ENCODE results near the gene LEO1. TPM values are rescaled to one million over a fixed set of nuclear protein-coding genes. Genes with fewer than 3 reads are reported as not detected.
A peak's percentile ranks its signal among the peaks of the same experiment; 100 is the strongest.

LEO1 gene
- total RNA-seq: 12.5 TPM
- 10 to 100 TPM; 16.5 to 23.9 (median 21.3) TPM for polyA plus RNA-seq

GRCh38 chr15:51971375-51972133 lies at the start of gene LEO1:
Gene LEO1, minus strand, starts transcription at chr15:51971778. Its CDS starts 33 bp downstream, at chr15:51971745.
- H3K4me3 ChIP-seq (ENCODE audit: low read depth, low read length): peak within 1 kb of the TSS; percentile 96
- H3K27ac ChIP-seq (ENCODE audit: insufficient read depth, low read length, poor library complexity, severe bottlenecking): peak within 1 kb of the TSS; percentile 80
- peak; percentile 87 to 98 (median 93) for DNase-seq
- Mint-ChIP-seq H3K27me3 (peaks cover 7% of the 10 kb centered on the region), H3K9me3 (peaks cover 0 to 10% (median 4%) of the 10 kb centered on the region in 7 donors), H3K36me3 (peaks cover 18% of the 10 kb centered on the region), H3K27ac (peak within 1 kb of the TSS; percentile 97 to 100 (median 98)), H3K4me1 (peaks cover 5 to 35% (median 19%) of the 10 kb centered on the region in 4 donors), H3K4me3 (peak within 1 kb of the TSS; percentile 96 to 100 (median 98))
- H3K9me3 ChIP-seq (ENCODE audit: control insufficient read depth in 2 of 2, low read length in 2 of 2): peaks cover 9 to 16% of the 10 kb centered on the region in 2 experiments
- peak; percentile 92 for ATAC-seq (ENCODE audit: low read depth in 2 of 2)
- H3K27me3 ChIP-seq (ENCODE audit: control insufficient read depth, insufficient read depth, low read length): no peaks in the 10 kb centered on the region
- no peaks in the 10 kb centered on the region for H3K36me3 ChIP-seq (ENCODE audit: control insufficient read depth, insufficient read depth, low read length)
- peaks cover 23% of the 10 kb centered on the region for H3K4me1 ChIP-seq (ENCODE audit: control insufficient read depth, insufficient read depth, low read length, poor library complexity, severe bottlenecking)

- Histone ChIP-seq H3K27me3 (ENCODE audit: control insufficient read depth, insufficient read depth, low read length) (no peaks in the 10 kb centered on the region), H3K27ac (ENCODE audit: insufficient read depth, low read length, poor library complexity, severe bottlenecking) (peak overlapping the region; percentile 80), H3K4me1 (ENCODE audit: control insufficient read depth, insufficient read depth, low read length, poor library complexity, severe bottlenecking) (peaks cover 29% of the 10 kb centered on the region), H3K9me3 (ENCODE audit: control insufficient read depth in 2 of 2, low read length in 2 of 2) (no peaks in the 10 kb centered on the region), H3K4me3 (ENCODE audit: low read depth, low read length) (peak overlapping the region; percentile 93), H3K36me3 (ENCODE audit: control insufficient read depth, insufficient read depth, low read length) (no peaks in the 10 kb centered on the region)
- Mint-ChIP-seq H3K27ac (peak overlapping the region; percentile 74 to 92 (median 77)), H3K27me3 (no peaks in the 10 kb centered on the region), H3K36me3 (no peaks in the 10 kb centered on the region), H3K4me1 (peaks cover 25 to 54% (median 39%) of the 10 kb centered on the region in 4 donors), H3K9me3 (peaks cover 0 to 1% (median 0%) of the 10 kb centered on the region in 7 donors), H3K4me3 (peak overlapping the region; percentile 90 to 99 (median 93))
- ATAC-seq (ENCODE audit: low read depth in 2 of 2) (peak; percentile 52 to 54), DNase-seq (peak; percentile 61 to 88 (median 62))
Measured at GRCh38 chr15:52021128-52021671, 49.6 kb upstream of the LEO1 start.

GRCh38 chr15:52020221-52021085 lies 48.9 kb upstream of the LEO1 start:
- no peaks in the 10 kb centered on the region for H3K36me3 Mint-ChIP-seq
- H3K4me1 Mint-ChIP-seq: peaks cover 25 to 48% (median 34%) of the 10 kb centered on the region in 4 donors
- peak in 1 of 3 donors; percentile 41 for DNase-seq
- H3K27ac Mint-ChIP-seq: peak overlapping the region; percentile 92 to 96 (median 96)
- peak overlapping the region; percentile 93 for H3K4me3 ChIP-seq (ENCODE audit: low read depth, low read length)
- H3K4me1 ChIP-seq (ENCODE audit: control insufficient read depth, insufficient read depth, low read length, poor library complexity, severe bottlenecking): peaks cover 29% of the 10 kb centered on the region
- H3K27ac ChIP-seq (ENCODE audit: insufficient read depth, low read length, poor library complexity, severe bottlenecking): peak overlapping the region; percentile 80
- peaks cover 0 to 1% (median 0%) of the 10 kb centered on the region in 7 donors for H3K9me3 Mint-ChIP-seq
- H3K4me3 Mint-ChIP-seq: peak overlapping the region; percentile 90 to 99 (median 93)
- H3K9me3 ChIP-seq (ENCODE audit: control insufficient read depth in 2 of 2, low read length in 2 of 2): no peaks in the 10 kb centered on the region
- H3K36me3 ChIP-seq (ENCODE audit: control insufficient read depth, insufficient read depth, low read length): no peaks in the 10 kb centered on the region
- H3K27me3 ChIP-seq (ENCODE audit: control insufficient read depth, insufficient read depth, low read length): no peaks in the 10 kb centered on the region
- ATAC-seq (ENCODE audit: low read depth in 2 of 2): no peak
- H3K27me3 Mint-ChIP-seq: no peaks in the 10 kb centered on the region

GRCh38 chr15:52019394-52020220 lies 48.0 kb upstream of the LEO1 start:
- no peaks in the 10 kb centered on the region for H3K9me3 ChIP-seq (ENCODE audit: control insufficient read depth in 2 of 2, low read length in 2 of 2)
- Mint-ChIP-seq H3K27ac (peak overlapping the region; percentile 95 to 98 (median 97)), H3K4me1 (peaks cover 25 to 48% (median 34%) of the 10 kb centered on the region in 4 donors), H3K9me3 (peaks cover 0 to 1% (median 0%) of the 10 kb centered on the region in 7 donors), H3K27me3 (no peaks in the 10 kb centered on the region), H3K4me3 (peak overlapping the region; percentile 95 to 99 (median 97)), H3K36me3 (no peaks in the 10 kb centered on the region)
- no peaks in the 10 kb centered on the region for H3K36me3 ChIP-seq (ENCODE audit: control insufficient read depth, insufficient read depth, low read length)
- peak overlapping the region; percentile 88 for H3K27ac ChIP-seq (ENCODE audit: insufficient read depth, low read length, poor library complexity, severe bottlenecking)
- peaks cover 29% of the 10 kb centered on the region for H3K4me1 ChIP-seq (ENCODE audit: control insufficient read depth, insufficient read depth, low read length, poor library complexity, severe bottlenecking)
- peak overlapping the region; percentile 93 for H3K4me3 ChIP-seq (ENCODE audit: low read depth, low read length)
- H3K27me3 ChIP-seq (ENCODE audit: control insufficient read depth, insufficient read depth, low read length): no peaks in the 10 kb centered on the region
- DNase-seq (peak; percentile 53 to 72 (median 57)), ATAC-seq (ENCODE audit: low read depth in 2 of 2) (peak; percentile 55 to 56)

- ATAC-seq (ENCODE audit: low read depth in 2 of 2) (peak; percentile 83 to 88), DNase-seq (peak; percentile 92 to 95 (median 93))
- no peaks in the 10 kb centered on the region for H3K36me3 ChIP-seq (ENCODE audit: control insufficient read depth, insufficient read depth, low read length)
- peak within 1 kb of the TSS; percentile 93 for H3K4me3 ChIP-seq (ENCODE audit: low read depth, low read length)
- no peaks in the 10 kb centered on the region for H3K9me3 ChIP-seq (ENCODE audit: control insufficient read depth in 2 of 2, low read length in 2 of 2)
- H3K4me3 Mint-ChIP-seq: peak within 1 kb of the TSS; percentile 95 to 99 (median 97)
- peak within 1 kb of the TSS; percentile 88 for H3K27ac ChIP-seq (ENCODE audit: insufficient read depth, low read length, poor library complexity, severe bottlenecking)
- H3K27ac Mint-ChIP-seq: peak within 1 kb of the TSS; percentile 95 to 98 (median 97)
- peaks cover 27 to 42% (median 35%) of the 10 kb centered on the region in 4 donors for H3K4me1 Mint-ChIP-seq
- H3K36me3 Mint-ChIP-seq: no peaks in the 10 kb centered on the region
- H3K27me3 Mint-ChIP-seq: no peaks in the 10 kb centered on the region
- no peaks in the 10 kb centered on the region for H3K27me3 ChIP-seq (ENCODE audit: control insufficient read depth, insufficient read depth, low read length)
- no peaks in the 10 kb centered on the region for H3K9me3 Mint-ChIP-seq
- peaks cover 29% of the 10 kb centered on the region for H3K4me1 ChIP-seq (ENCODE audit: control insufficient read depth, insufficient read depth, low read length, poor library complexity, severe bottlenecking)
Measured at GRCh38 chr15:52018693-52019393, 47.3 kb upstream of the LEO1 start, which contains the start of gene MAPK6. Gene MAPK6, plus strand, starts transcription at chr15:52019219. Its CDS starts 27,242 bp downstream, at chr15:52046461.

GRCh38 chr15:52018244-52018643 lies 46.7 kb upstream of the LEO1 start:
- DNase-seq (no peak), ATAC-seq (ENCODE audit: low read depth in 2 of 2) (no peak)
- no peaks in the 10 kb centered on the region for H3K9me3 Mint-ChIP-seq
- Histone ChIP-seq H3K27ac (ENCODE audit: insufficient read depth, low read length, poor library complexity, severe bottlenecking) (peak overlapping the region; percentile 88), H3K4me1 (ENCODE audit: control insufficient read depth, insufficient read depth, low read length, poor library complexity, severe bottlenecking) (peaks cover 29% of the 10 kb centered on the region), H3K27me3 (ENCODE audit: control insufficient read depth, insufficient read depth, low read length) (no peaks in the 10 kb centered on the region), H3K4me3 (ENCODE audit: low read depth, low read length) (peak overlapping the region; percentile 76), H3K9me3 (ENCODE audit: control insufficient read depth in 2 of 2, low read length in 2 of 2) (no peaks in the 10 kb centered on the region), H3K36me3 (ENCODE audit: control insufficient read depth, insufficient read depth, low read length) (no peaks in the 10 kb centered on the region)
- no peaks in the 10 kb centered on the region for H3K27me3 Mint-ChIP-seq
- H3K4me3 Mint-ChIP-seq: peak overlapping the region; percentile 95 to 99 (median 97)
- no peaks in the 10 kb centered on the region for H3K36me3 Mint-ChIP-seq
- H3K4me1 Mint-ChIP-seq: peaks cover 23 to 40% (median 36%) of the 10 kb centered on the region in 4 donors
- peak overlapping the region; percentile 77 to 98 (median 95) for H3K27ac Mint-ChIP-seq
